Stimulated activated memory B cell treated with anti-CD40 and anti-IgM and Interleukin-4, amounts not matched to agents 10 μg/mL and 1 μg/mL and 100 μg/mL, for 72 hours (primary cell): Measurements from ENCODE around the gene STMN1.

ENCODE experiments used
- ATAC-seq: fragments of 150-1000 bp; cut with Tn5 transposase; 2 replicates; pipeline ENCODE4 v1.10.0; 2021
- H3K27ac Mint-ChIP-seq: one replicate; pipeline ENCODE4 v1.8.0; 2022; ENCODE audit warnings: mild to moderate bottlenecking, mixed read lengths
- H3K27me3 Mint-ChIP-seq: one replicate; pipeline ENCODE4 v1.8.0; 2022; ENCODE audit warnings: mixed read lengths
- H3K36me3 Mint-ChIP-seq: one replicate; pipeline ENCODE4 v1.8.0; 2022; ENCODE audit warnings: mixed read lengths
- H3K4me1 Mint-ChIP-seq: one replicate; pipeline ENCODE4 v1.8.0; 2022; ENCODE audit warnings: mixed read lengths
- H3K4me3 Mint-ChIP-seq: one replicate; pipeline ENCODE4 v1.8.0; 2022; ENCODE audit warnings: mild to moderate bottlenecking, moderate library complexity, mixed read lengths
- H3K9me3 Mint-ChIP-seq: one replicate; pipeline ENCODE4 v1.8.0; 2022; ENCODE audit warnings: mixed read lengths

The STMN1 gene

GRCh38 chr1:25908161-25908560 is 1.9 kb upstream of the STMN1 start:
- ATAC-seq = no peak
- Mint-ChIP-seq H3K36me3 (no peaks in the 10 kb centered on the region), H3K27ac (no peak overlapping the region), H3K4me1 (peaks cover 20% of the 10 kb centered on the region), H3K9me3 (no peaks in the 10 kb centered on the region), H3K4me3 (no peak overlapping the region), H3K27me3 (no peaks in the 10 kb centered on the region)

- H3K36me3 Mint-ChIP-seq = no peaks in the 10 kb centered on the region
- ATAC-seq = no peak
- peak overlapping the region; percentile 93 for H3K4me3 Mint-ChIP-seq
- no peaks in the 10 kb centered on the region for H3K27me3 Mint-ChIP-seq
- H3K4me1 Mint-ChIP-seq = peaks cover 20% of the 10 kb centered on the region
- H3K27ac Mint-ChIP-seq = peak overlapping the region; percentile 80
- H3K9me3 Mint-ChIP-seq = no peaks in the 10 kb centered on the region
Measured at GRCh38 chr1:25907601-25908000, 1.4 kb upstream of the STMN1 start.

- ATAC-seq = peak; percentile 1
- Mint-ChIP-seq H3K27ac (peak overlapping the region; percentile 80), H3K4me1 (peaks cover 20% of the 10 kb centered on the region), H3K27me3 (no peaks in the 10 kb centered on the region), H3K9me3 (no peaks in the 10 kb centered on the region), H3K4me3 (peak overlapping the region; percentile 93), H3K36me3 (no peaks in the 10 kb centered on the region)
Measured at GRCh38 chr1:25906644-25907300, 553 bp upstream of the STMN1 start.

GRCh38 chr1:25904943-25905679 is 1.1 kb downstream of the STMN1 start:
- H3K9me3 Mint-ChIP-seq = no peaks in the 10 kb centered on the region
- peak overlapping the region; percentile 80 for H3K27ac Mint-ChIP-seq
- H3K36me3 Mint-ChIP-seq = peaks cover 10% of the 10 kb centered on the region
- peak; percentile 92 for ATAC-seq
- H3K4me1 Mint-ChIP-seq = peaks cover 20% of the 10 kb centered on the region
- H3K27me3 Mint-ChIP-seq = no peaks in the 10 kb centered on the region
- peak overlapping the region; percentile 93 for H3K4me3 Mint-ChIP-seq

GRCh38 chr1:25903986-25904385 is 2.2 kb downstream of the STMN1 start:
- H3K9me3 Mint-ChIP-seq = no peaks in the 10 kb centered on the region
- no peaks in the 10 kb centered on the region for H3K27me3 Mint-ChIP-seq
- peaks cover 20% of the 10 kb centered on the region for H3K4me1 Mint-ChIP-seq
- no peak overlapping the region for H3K27ac Mint-ChIP-seq
- ATAC-seq = no peak
- H3K4me3 Mint-ChIP-seq = no peak overlapping the region
- peaks cover 10% of the 10 kb centered on the region for H3K36me3 Mint-ChIP-seq

- Mint-ChIP-seq H3K27ac (no peak overlapping the region), H3K36me3 (peaks cover 20% of the 10 kb centered on the region), H3K4me3 (no peak overlapping the region), H3K9me3 (no peaks in the 10 kb centered on the region), H3K27me3 (no peaks in the 10 kb centered on the region), H3K4me1 (peaks cover 19% of the 10 kb centered on the region)
- ATAC-seq = no peak
Measured at GRCh38 chr1:25902462-25902861, 3.8 kb downstream of the STMN1 start.

GRCh38 chr1:25900219-25900618 is 6.0 kb downstream of the STMN1 start:
- no peaks in the 10 kb centered on the region for H3K9me3 Mint-ChIP-seq
- peaks cover 16% of the 10 kb centered on the region for H3K4me1 Mint-ChIP-seq
- ATAC-seq = no peak
- no peaks in the 10 kb centered on the region for H3K27me3 Mint-ChIP-seq
- no peak overlapping the region for H3K4me3 Mint-ChIP-seq
- no peak overlapping the region for H3K27ac Mint-ChIP-seq
- H3K36me3 Mint-ChIP-seq = peaks cover 20% of the 10 kb centered on the region

- peaks cover 20% of the 10 kb centered on the region for H3K36me3 Mint-ChIP-seq
- H3K4me1 Mint-ChIP-seq = peaks cover 15% of the 10 kb centered on the region
- H3K27me3 Mint-ChIP-seq = no peaks in the 10 kb centered on the region
- ATAC-seq = no peak
- H3K27ac Mint-ChIP-seq = no peak overlapping the region
- H3K9me3 Mint-ChIP-seq = no peaks in the 10 kb centered on the region
- no peak overlapping the region for H3K4me3 Mint-ChIP-seq
Measured at GRCh38 chr1:25899792-25900191, 6.4 kb downstream of the STMN1 start.

- H3K36me3 Mint-ChIP-seq = peaks cover 20% of the 10 kb centered on the region
Measured at GRCh38 chr1:25898223-25899015, 7.8 kb downstream of the STMN1 start.

GRCh38 chr1:25897754-25898153 is 8.5 kb downstream of the STMN1 start:
- Mint-ChIP-seq H3K36me3 (peaks cover 20% of the 10 kb centered on the region), H3K27ac (no peak overlapping the region), H3K27me3 (no peaks in the 10 kb centered on the region), H3K4me3 (no peak overlapping the region), H3K4me1 (peaks cover 9% of the 10 kb centered on the region), H3K9me3 (no peaks in the 10 kb centered on the region)
- no peak for ATAC-seq

More at GRCh38 chr1:25898223-25899015, 7.8 kb downstream of the STMN1 start:
- no peak overlapping the region for H3K27ac Mint-ChIP-seq
- peaks cover 9% of the 10 kb centered on the region for H3K4me1 Mint-ChIP-seq
- no peaks in the 10 kb centered on the region for H3K9me3 Mint-ChIP-seq
- ATAC-seq = no peak
- no peak overlapping the region for H3K4me3 Mint-ChIP-seq
- H3K27me3 Mint-ChIP-seq = no peaks in the 10 kb centered on the region

GRCh38 chr1:25896266-25896665 is 10.0 kb downstream of the STMN1 start:
- H3K4me3 Mint-ChIP-seq = no peak overlapping the region
- H3K9me3 Mint-ChIP-seq = no peaks in the 10 kb centered on the region
- H3K27me3 Mint-ChIP-seq = no peaks in the 10 kb centered on the region
- H3K4me1 Mint-ChIP-seq = peaks cover 9% of the 10 kb centered on the region
- H3K27ac Mint-ChIP-seq = no peak overlapping the region
- peaks cover 16% of the 10 kb centered on the region for H3K36me3 Mint-ChIP-seq
- no peak for ATAC-seq

- peaks cover 10% of the 10 kb centered on the region for H3K36me3 Mint-ChIP-seq
- no peaks in the 10 kb centered on the region for H3K9me3 Mint-ChIP-seq
- peak overlapping the region; percentile 73 for H3K27ac Mint-ChIP-seq
- peak overlapping the region; percentile 11 for H3K4me3 Mint-ChIP-seq
- H3K4me1 Mint-ChIP-seq = peaks cover 9% of the 10 kb centered on the region
- ATAC-seq = peak; percentile 98
- no peaks in the 10 kb centered on the region for H3K27me3 Mint-ChIP-seq
Measured at GRCh38 chr1:25895365-25895990, 10.7 kb downstream of the STMN1 start.

GRCh38 chr1:25893116-25893515 is 13.1 kb downstream of the STMN1 start:
- peaks cover 5% of the 10 kb centered on the region for H3K36me3 Mint-ChIP-seq
- no peak overlapping the region for H3K4me3 Mint-ChIP-seq
- H3K27ac Mint-ChIP-seq = no peak overlapping the region
- no peak for ATAC-seq
- H3K4me1 Mint-ChIP-seq = peaks cover 9% of the 10 kb centered on the region
- no peaks in the 10 kb centered on the region for H3K27me3 Mint-ChIP-seq
- H3K9me3 Mint-ChIP-seq = no peaks in the 10 kb centered on the region

- Mint-ChIP-seq H3K9me3 (no peaks in the 10 kb centered on the region), H3K27ac (no peak overlapping the region), H3K27me3 (no peaks in the 10 kb centered on the region), H3K4me1 (peaks cover 9% of the 10 kb centered on the region), H3K4me3 (no peak overlapping the region), H3K36me3 (no peaks in the 10 kb centered on the region)
- no peak for ATAC-seq
Measured at GRCh38 chr1:25891606-25892005, 14.6 kb downstream of the STMN1 start.
